Lung (tissue), 12 donors: ENCODE measurements around the gene APOBEC3A. TPM values are rescaled to one million over a fixed set of nuclear protein-coding genes. Genes with fewer than 3 reads are reported as not detected.
A peak's percentile ranks its signal among the peaks of the same experiment; 100 is the strongest.

Experiments
- ATAC-seq: fragments of 200-7000 bp; cut with Tn5 transposase; one replicate; pipeline ENCODE4 v1.9.1; 2020; ENCODE audit warnings: moderate number of reproducible peaks; ENCODE audit not compliant: insufficient read depth, low FRiP score
- DNase-seq, 3 donors: peaks; one replicate each; pipeline ENCODE4 v3.0.0-alpha.2; 2013 to 2017
- H3K27ac ChIP-seq, 2 donors: one replicate each; pipeline ENCODE4 v1.5.1; 2013; ENCODE audit warnings: mild to moderate bottlenecking in 2 of 2, moderate library complexity in 2 of 2, control low read depth in 1 of 2, inconsistent platforms in 1 of 2, low read depth in 1 of 2, low read length in 1 of 2
- H3K27me3 ChIP-seq, 3 donors: one replicate each; pipeline ENCODE4 v1.5.1; 2013; ENCODE audit warnings: low read length in 2 of 3; ENCODE audit not compliant: control insufficient read depth in 3 of 3, insufficient read depth in 3 of 3
- H3K36me3 ChIP-seq, 4 donors: one replicate each; pipeline ENCODE4 v1.5.1; 2013; ENCODE audit warnings: low read length in 4 of 4, mild to moderate bottlenecking in 1 of 4, moderate library complexity in 1 of 4; ENCODE audit not compliant: control insufficient read depth in 4 of 4, insufficient read depth in 4 of 4
- H3K4me1 ChIP-seq, 5 donors: one replicate each; pipeline ENCODE4 v1.5.1; 2013; ENCODE audit warnings: low read length in 5 of 5, mild to moderate bottlenecking in 2 of 5, moderate library complexity in 1 of 5; ENCODE audit not compliant: control insufficient read depth in 5 of 5, insufficient read depth in 5 of 5
- H3K4me3 ChIP-seq: one replicate; pipeline ENCODE4 v1.5.1; 2013; ENCODE audit warnings: mild to moderate bottlenecking, control low read depth, moderate library complexity
- H3K9ac ChIP-seq, 2 donors: one replicate each; pipeline ENCODE4 v1.5.1; 2013; ENCODE audit warnings: low read length in 2 of 2, control low read depth in 1 of 2; ENCODE audit not compliant: insufficient read depth in 1 of 2
- H3K9me3 ChIP-seq, 4 donors: one replicate each; pipeline ENCODE4 v1.5.1; 2013; ENCODE audit warnings: low read length in 3 of 4, mild to moderate bottlenecking in 1 of 4, moderate library complexity in 1 of 4; ENCODE audit not compliant: control insufficient read depth in 4 of 4, insufficient read depth in 3 of 4
- WGBS, 2 donors: extraction: QIAGEN DNeasy Blood & Tissue Kit; methylation state at CpG; one replicate each; pipeline ENCODE4 v1.1.7; 2013; 5-methylcytosine and 5-hydroxymethylcytosine counted together
- polyA plus RNA-seq, 2 donors: library from polyadenylated mRNA; stranded (reverse); fragments of 200-250 nt; gene quantifications; one replicate each; pipeline ENCODE4 v1.2.1, GENCODE V29; 2013
- total RNA-seq, 2 donors: library from RNA; depleted of rRNA in 1 of 2; stranded (reverse); fragments of >200 nt in 1 of 2; gene quantifications; one replicate each; pipeline ENCODE4 v1.2.1, GENCODE V29; 2014 to 2021
- TF ChIP-seq, protein P1 (sequence below): IDR thresholded peaks from 2 replicates; pipeline ENCODE4 v1.5.1; 2012; ENCODE audit warnings: mild to moderate bottlenecking; ENCODE audit errors: control extremely low read depth, extremely low read depth
- donor health status: control.
- donor health status: control.
- donor health status: Bipolar disorder and iron deficiency.
- donor health status: healthy.
- donor health status: DM: yes; HTN: yes; CAD: no.

Gene APOBEC3A
- total and polyA plus RNA-seq, 4 donors = 1.1 to 68.3 (median 9.1) TPM

DNA sequence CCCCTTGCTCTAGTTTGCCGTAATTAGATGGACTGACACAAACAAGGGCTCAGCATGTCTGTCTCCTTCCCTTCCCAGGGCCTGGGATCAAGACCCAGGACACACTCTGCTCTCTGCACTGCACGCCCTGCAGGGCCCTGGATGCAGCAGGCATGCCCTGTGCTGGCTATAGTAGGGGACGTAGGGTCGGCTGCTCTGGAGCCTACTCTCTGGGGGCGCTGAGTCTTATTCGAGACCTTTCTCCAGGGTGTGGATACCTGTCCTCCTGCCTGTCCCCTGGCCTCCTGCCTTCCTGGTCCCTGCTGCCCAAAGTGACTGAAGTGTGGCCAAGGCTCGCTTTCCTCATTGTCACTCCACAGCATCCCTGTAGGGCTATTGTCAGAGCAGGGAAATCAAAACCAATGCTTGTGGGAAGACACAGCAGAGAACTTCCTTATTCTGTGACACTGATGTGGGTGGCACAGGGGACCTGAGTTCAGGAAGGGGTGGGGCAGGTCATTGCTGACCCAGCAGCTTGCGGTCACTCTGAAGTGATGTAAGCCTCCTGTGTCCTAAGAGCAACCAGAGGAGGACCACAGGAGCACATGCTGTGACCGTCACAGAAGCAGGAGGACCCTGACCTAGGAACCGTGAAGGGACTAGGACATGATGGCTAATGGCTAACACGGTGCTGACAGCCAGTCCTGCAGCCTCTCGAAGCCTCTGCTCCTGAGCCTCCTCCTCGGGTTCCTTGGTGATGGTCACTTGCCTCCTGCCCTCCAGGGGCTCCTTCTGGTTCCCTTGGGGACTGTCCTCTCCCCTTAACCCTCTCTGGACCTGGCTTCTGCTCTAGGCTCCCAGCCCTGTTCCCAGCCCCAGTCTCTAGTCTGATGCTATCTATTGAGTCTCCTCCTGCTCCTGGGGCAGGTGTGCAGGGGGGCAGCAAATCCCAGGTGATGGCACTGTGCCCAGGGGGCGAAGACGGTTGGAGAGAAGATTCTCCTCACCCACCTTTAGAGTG, 10.3 kb downstream of the APOBEC3A start:
- Histone ChIP-seq H3K36me3 (no peaks in the 10 kb centered on the region), H3K27ac (peak overlapping the region in 1 of 2 donors; percentile 26), H3K9me3 (no peaks in the 10 kb centered on the region), H3K9ac (no peak overlapping the region), H3K27me3 (no peaks in the 10 kb centered on the region), H3K4me3 (no peak overlapping the region), H3K4me1 (peaks cover 0 to 3% (median 0%) of the 10 kb centered on the region in 5 donors)
- TF ChIP-seq, protein P1, sequence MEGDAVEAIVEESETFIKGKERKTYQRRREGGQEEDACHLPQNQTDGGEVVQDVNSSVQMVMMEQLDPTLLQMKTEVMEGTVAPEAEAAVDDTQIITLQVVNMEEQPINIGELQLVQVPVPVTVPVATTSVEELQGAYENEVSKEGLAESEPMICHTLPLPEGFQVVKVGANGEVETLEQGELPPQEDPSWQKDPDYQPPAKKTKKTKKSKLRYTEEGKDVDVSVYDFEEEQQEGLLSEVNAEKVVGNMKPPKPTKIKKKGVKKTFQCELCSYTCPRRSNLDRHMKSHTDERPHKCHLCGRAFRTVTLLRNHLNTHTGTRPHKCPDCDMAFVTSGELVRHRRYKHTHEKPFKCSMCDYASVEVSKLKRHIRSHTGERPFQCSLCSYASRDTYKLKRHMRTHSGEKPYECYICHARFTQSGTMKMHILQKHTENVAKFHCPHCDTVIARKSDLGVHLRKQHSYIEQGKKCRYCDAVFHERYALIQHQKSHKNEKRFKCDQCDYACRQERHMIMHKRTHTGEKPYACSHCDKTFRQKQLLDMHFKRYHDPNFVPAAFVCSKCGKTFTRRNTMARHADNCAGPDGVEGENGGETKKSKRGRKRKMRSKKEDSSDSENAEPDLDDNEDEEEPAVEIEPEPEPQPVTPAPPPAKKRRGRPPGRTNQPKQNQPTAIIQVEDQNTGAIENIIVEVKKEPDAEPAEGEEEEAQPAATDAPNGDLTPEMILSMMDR = no peak
- DNase-seq (no peak), ATAC-seq (no peak)
- 62 to 69% methylated on average over 15 of the region's 15 CpGs for WGBS, 2 donors

DNA sequence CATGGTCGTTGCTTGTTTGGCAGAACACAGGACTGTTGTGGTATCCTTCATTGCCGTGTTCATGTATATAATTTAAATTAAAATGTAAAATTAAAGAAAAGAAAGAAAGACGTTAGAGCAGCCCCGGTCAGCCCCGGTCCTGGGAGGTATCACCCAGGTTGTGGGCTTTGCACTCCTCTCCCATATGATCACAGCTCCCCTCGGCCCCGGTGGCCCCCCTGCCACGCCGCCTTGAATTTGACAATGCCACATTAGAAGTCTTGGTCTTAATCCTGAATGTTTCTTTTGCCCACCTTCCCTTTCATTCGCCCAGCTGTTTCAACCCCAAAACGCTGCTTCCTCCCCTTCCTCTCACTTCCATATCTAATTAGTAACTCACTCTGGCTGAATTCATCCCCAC, 11.4 kb downstream of the APOBEC3A start:
- 80 to 90% methylated on average over 11 of the region's 11 CpGs for WGBS, 2 donors
- no peak for ATAC-seq
- no peak for DNase-seq
- no peak overlapping the region for H3K27ac ChIP-seq
- H3K9me3 ChIP-seq = no peaks in the 10 kb centered on the region
- H3K27me3 ChIP-seq = no peaks in the 10 kb centered on the region
- TF ChIP-seq, protein P1 = no peak
- no peak overlapping the region for H3K9ac ChIP-seq
- H3K4me1 ChIP-seq = peaks cover 0 to 3% (median 0%) of the 10 kb centered on the region in 5 donors
- H3K4me3 ChIP-seq = no peak overlapping the region
- no peaks in the 10 kb centered on the region for H3K36me3 ChIP-seq

DNA sequence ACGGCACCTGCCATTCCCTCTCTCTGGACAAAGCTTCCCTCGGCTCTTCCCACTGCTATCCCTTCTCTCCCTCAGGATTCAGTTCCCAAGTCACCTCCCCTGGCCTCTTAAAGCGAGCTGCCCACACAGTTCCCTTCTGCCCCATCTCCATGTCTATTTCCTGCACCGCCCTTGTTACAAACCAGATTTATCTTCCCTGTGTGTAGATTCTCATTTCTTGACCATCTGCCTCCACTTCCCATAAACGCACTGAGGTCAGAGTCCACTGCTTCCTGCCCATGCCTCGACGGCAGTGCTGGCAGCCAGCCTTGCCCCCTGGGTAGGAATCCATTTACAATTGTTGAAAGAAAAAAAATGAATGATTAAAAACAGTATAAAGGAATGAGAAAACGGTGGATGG, 13.1 kb downstream of the APOBEC3A start:
- no peak overlapping the region for H3K27ac ChIP-seq
- WGBS, 2 donors = 38 to 44% methylated on average over 8 of the region's 8 CpGs
- H3K36me3 ChIP-seq = no peaks in the 10 kb centered on the region
- H3K27me3 ChIP-seq = no peaks in the 10 kb centered on the region
- no peak overlapping the region for H3K9ac ChIP-seq
- ATAC-seq (no peak), DNase-seq (no peak)
- TF ChIP-seq, protein P1 = no peak
- H3K4me1 ChIP-seq = peaks cover 0 to 3% (median 0%) of the 10 kb centered on the region in 5 donors
- no peak overlapping the region for H3K4me3 ChIP-seq
- H3K9me3 ChIP-seq = no peaks in the 10 kb centered on the region
